Parathyroid adenoma (tissue), 2 donors: ENCODE data around the gene RBPMS2.
"Not testable (repeated sequence)": the region's sequence is repeated elsewhere in the genome, so short reads cannot be mapped to it uniquely, and the experiment has no call there.

Source experiments
- H2AFZ ChIP-seq: fragments of 300-600 bp; sonication (generic); one replicate; pipeline ENCODE4 v1.7.0; 2017; ENCODE audit warnings: antibody characterized with exemption, mild to moderate bottlenecking
- H3K27ac ChIP-seq: fragments of 300-600 bp; sonication (generic); one replicate; pipeline ENCODE4 v1.7.0; 2017
- H3K27me3 ChIP-seq: fragments of 300-600 bp; sonication (generic); one replicate; pipeline ENCODE4 v1.7.0; 2017; ENCODE audit warnings: low read length; ENCODE audit not compliant: control insufficient read depth, insufficient read depth
- H3K36me3 ChIP-seq: fragments of 300-600 bp; sonication (generic); one replicate; pipeline ENCODE4 v1.7.0; 2017; ENCODE audit warnings: low read length; ENCODE audit not compliant: control insufficient read depth, insufficient read depth
- H3K4me1 ChIP-seq: fragments of 300-600 bp; sonication (generic); one replicate; pipeline ENCODE4 v1.7.0; 2017; ENCODE audit warnings: control low read depth
- H3K4me2 ChIP-seq: fragments of 300-600 bp; sonication (generic); one replicate; pipeline ENCODE4 v1.7.0; 2017; ENCODE audit warnings: low read length
- H3K4me3 ChIP-seq: fragments of 300-600 bp; sonication (generic); one replicate; pipeline ENCODE4 v1.7.0; 2017; ENCODE audit warnings: low read depth, low read length
- H3K79me2 ChIP-seq: fragments of 300-600 bp; sonication (generic); one replicate; pipeline ENCODE4 v1.7.0; 2017; ENCODE audit warnings: control low read depth
- H3K9ac ChIP-seq: fragments of 300-600 bp; sonication (generic); one replicate; pipeline ENCODE4 v1.7.0; 2017; ENCODE audit warnings: mild to moderate bottlenecking
- H3K9me3 ChIP-seq: fragments of 300-600 bp; sonication (generic); one replicate; pipeline ENCODE4 v1.7.0; 2017; ENCODE audit warnings: low read length; ENCODE audit not compliant: control insufficient read depth
- TF ChIP-seq, protein P1 (sequence below): fragments of 300-600 bp; sonication (generic); IDR thresholded peaks from one replicate; pipeline ENCODE4 v1.7.0; 2017; ENCODE audit warnings: antibody characterized with exemption, mild to moderate bottlenecking
- donor health status: primary hyperparathyroidism.

The RBPMS2 gene

DNA sequence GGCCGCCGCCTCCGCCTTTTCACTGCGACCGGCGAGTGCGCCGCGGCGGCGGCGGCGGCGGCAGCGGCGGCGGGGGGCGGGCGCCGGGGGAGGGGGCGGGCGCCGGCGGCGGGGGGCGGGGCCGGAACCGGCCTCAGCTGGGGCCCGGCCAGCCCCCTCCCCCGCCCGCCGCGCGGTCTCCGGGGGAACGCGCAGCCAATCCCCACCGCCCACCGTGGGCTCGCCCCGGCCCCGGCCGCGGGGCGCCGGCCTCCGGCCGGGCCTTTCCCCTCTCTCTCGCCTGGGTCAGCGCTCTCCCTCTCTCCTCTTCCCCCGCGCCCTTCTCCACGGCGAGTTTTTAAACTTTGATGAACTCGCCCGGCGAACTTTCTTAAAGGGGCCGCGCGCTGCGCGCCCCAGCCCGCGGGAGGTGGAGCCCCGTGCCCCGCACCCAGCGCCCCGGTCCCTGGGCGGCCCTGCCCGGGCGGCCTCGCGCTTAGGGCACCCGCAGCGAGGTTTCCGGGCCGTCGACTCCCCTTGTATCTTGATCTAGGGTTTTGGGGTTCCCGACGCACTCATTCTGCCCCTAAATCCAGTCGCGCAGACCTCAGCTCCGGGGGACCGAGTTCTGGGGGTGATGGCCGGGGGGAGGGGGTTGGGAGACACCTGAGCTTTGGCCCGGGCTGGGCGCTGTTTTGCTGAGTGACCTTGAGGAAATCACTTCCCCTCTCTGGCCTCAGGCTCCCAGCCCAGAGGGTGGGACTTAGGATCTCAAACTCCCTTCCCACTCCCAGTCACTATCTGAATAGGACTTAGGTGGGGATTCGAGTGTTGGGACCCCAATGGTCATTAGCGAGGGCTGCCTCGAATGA is at the start of gene RBPMS2:
RBPMS2 (minus strand) TSS at position 39 of the 851 bp plus-strand sequence. CDS start 270 bp downstream, outside the sequence.
- Histone ChIP-seq H3K27ac (no peak within 1 kb of the TSS), H3K79me2 (no peaks in the 10 kb centered on the region), H2AFZ (peak within 1 kb of the TSS; percentile 70), H3K9me3 (no peaks in the 10 kb centered on the region), H3K36me3 (no peaks in the 10 kb centered on the region), H3K27me3 (no peaks in the 10 kb centered on the region), H3K4me3 (peak within 1 kb of the TSS; percentile 53), H3K4me2 (peak within 1 kb of the TSS; percentile 74), H3K4me1 (no peaks in the 10 kb centered on the region), H3K9ac (no peak within 1 kb of the TSS)
- TF ChIP-seq, protein P1, sequence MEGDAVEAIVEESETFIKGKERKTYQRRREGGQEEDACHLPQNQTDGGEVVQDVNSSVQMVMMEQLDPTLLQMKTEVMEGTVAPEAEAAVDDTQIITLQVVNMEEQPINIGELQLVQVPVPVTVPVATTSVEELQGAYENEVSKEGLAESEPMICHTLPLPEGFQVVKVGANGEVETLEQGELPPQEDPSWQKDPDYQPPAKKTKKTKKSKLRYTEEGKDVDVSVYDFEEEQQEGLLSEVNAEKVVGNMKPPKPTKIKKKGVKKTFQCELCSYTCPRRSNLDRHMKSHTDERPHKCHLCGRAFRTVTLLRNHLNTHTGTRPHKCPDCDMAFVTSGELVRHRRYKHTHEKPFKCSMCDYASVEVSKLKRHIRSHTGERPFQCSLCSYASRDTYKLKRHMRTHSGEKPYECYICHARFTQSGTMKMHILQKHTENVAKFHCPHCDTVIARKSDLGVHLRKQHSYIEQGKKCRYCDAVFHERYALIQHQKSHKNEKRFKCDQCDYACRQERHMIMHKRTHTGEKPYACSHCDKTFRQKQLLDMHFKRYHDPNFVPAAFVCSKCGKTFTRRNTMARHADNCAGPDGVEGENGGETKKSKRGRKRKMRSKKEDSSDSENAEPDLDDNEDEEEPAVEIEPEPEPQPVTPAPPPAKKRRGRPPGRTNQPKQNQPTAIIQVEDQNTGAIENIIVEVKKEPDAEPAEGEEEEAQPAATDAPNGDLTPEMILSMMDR: no peak

DNA sequence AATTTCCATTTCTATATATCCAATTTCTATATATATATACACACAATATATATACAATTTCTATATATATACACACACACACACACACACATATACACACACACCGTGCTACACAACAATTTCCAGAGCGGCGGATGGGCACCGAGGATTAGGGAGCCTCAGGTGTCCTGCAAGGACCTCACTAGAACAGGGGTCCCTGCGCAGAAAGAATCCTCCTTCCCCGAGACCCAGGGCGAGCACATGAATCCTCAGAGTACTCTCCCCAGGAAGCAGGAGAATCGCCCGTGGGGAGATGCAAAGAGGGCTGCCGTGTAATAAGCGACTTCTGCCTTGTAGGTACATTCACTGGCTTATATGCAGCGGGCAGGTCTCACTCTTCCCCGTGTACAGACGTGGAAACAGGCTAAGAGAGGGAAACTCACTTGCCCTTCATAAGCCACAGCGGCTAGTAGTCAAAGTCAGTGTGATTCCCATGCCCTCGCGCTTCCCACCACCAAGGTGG is 49.6 kb upstream of the RBPMS2 start:
- Histone ChIP-seq H2AFZ (no peak overlapping the region), H3K27me3 (no peaks in the 10 kb centered on the region), H3K4me3 (peak overlapping the region; percentile 51), H3K27ac (no peak overlapping the region), H3K36me3 (no peaks in the 10 kb centered on the region), H3K4me1 (no peaks in the 10 kb centered on the region), H3K79me2 (no peaks in the 10 kb centered on the region), H3K4me2 (peak overlapping the region; percentile 82), H3K9me3 (no peaks in the 10 kb centered on the region), H3K9ac (no peak overlapping the region)
- TF ChIP-seq, protein P1: no peak

DNA sequence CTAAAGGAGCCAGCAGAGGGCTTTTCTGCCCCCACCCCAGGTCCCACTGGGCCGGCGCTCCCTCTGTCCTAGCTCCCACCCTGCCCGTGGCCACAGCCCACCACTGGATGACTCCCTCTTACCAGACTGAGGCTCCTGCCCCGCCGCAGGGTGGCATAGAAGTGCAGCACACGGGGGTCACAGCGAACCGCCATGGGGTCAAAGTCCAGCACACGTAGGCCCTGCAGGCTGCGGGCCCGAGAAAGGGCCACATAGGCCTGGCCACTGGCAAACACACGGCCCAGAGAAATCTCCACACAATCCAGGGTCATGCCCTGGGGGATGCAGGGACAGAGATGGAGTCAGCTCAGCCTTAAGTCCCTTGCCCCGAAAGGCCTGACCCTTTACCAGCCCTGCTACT is 41.1 kb upstream of the RBPMS2 start:
- no peaks in the 10 kb centered on the region for H3K4me1 ChIP-seq
- H3K27me3 ChIP-seq: no peaks in the 10 kb centered on the region
- TF ChIP-seq, protein P1: no peak
- no peaks in the 10 kb centered on the region for H3K9me3 ChIP-seq
- H2AFZ ChIP-seq: no peak overlapping the region
- no peak overlapping the region for H3K9ac ChIP-seq
- no peaks in the 10 kb centered on the region for H3K36me3 ChIP-seq
- H3K27ac ChIP-seq: no peak overlapping the region
- H3K79me2 ChIP-seq: no peaks in the 10 kb centered on the region
- H3K4me3 ChIP-seq: no peak overlapping the region
- no peak overlapping the region for H3K4me2 ChIP-seq

DNA sequence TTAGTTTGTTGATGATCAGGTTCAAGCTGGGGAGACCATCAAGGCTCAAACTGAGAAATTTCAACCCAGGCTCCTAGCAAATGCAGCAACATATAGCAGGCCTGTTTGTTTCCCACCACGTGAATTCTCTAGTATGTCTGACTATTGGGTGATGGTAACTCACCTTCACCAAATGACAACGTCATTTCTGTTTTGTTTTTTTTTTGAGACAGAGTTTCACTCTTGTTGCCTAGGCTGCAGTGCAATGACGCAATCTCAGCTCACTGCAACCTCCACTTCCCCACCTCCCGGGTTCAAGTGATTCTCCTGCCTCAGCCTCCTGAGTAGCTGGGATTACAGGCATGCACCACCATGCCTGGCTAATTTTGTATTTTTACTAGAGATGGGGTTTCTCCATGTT is 39.6 kb upstream of the RBPMS2 start:
- not testable (repeated sequence) for H3K9me3 ChIP-seq, H3K9ac ChIP-seq, H3K4me2 ChIP-seq, H3K27ac ChIP-seq, H3K4me3 ChIP-seq, H2AFZ ChIP-seq, H3K27me3 ChIP-seq, H3K79me2 ChIP-seq, H3K36me3 ChIP-seq, H3K4me1 ChIP-seq

DNA sequence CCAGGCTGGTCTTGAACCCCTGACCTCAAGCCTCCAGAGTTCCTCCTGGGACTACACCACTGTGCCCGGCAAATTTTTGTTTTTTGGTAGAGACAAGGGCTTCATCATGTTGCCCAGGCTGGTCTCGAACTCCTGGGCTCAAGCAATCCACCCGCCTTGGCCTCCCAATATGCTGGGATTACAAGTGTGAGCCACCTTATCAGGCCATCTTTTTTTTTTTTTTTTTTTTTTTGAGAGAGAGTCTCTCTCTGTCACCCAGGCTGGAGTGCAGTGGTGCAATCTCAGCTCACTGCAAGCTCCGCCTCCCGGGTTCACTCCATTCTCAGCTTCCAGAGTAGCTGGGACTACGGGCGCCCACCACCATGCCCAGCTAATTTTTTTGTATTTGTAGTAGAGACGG is 38.9 kb upstream of the RBPMS2 start:
- H3K9me3 ChIP-seq, H3K27me3 ChIP-seq, H3K4me3 ChIP-seq, H3K27ac ChIP-seq, H3K4me1 ChIP-seq, H3K36me3 ChIP-seq, H3K4me2 ChIP-seq, H3K9ac ChIP-seq, H3K79me2 ChIP-seq, H2AFZ ChIP-seq: not testable (repeated sequence)
